Sciatic nerve (tissue), 2 donors: ENCODE data around the gene PKD2. TPM values are rescaled to one million over a fixed set of nuclear protein-coding genes. Genes with fewer than 3 reads are reported as not detected.
A peak's percentile ranks its signal among the peaks of the same experiment; 100 is the strongest.
"Not testable (repeated sequence)": the region's sequence is repeated elsewhere in the genome, so short reads cannot be mapped to it uniquely, and the experiment has no call there.

Source experiments
- ATAC-seq: fragments of 200-7000 bp; cut with Tn5 transposase; one replicate; pipeline ENCODE4 v1.9.1; 2020; ENCODE audit warnings: mild to moderate bottlenecking, moderate library complexity
- DNase-seq: peaks from one replicate; pipeline ENCODE4 v3.0.0-alpha.2; 2020; ENCODE audit warnings: low spot score
- intact Hi-C: fragments of 100-400 bp; cut with DNase I; formaldehyde crosslinking; loops from one replicate; pipeline ENCODE4 v1.14.2; 2022
- total RNA-seq: library from RNA; stranded (reverse); fragmentation: NEBNext Ultra II Directional; extraction: Animal tissue kit (Norgen Biotek cat#: 25700); gene quantifications from one replicate; pipeline ENCODE4 v1.2.1, GENCODE V29; 2021
- donor health status: DM: no; HTN: no; CAD: no.
- donor health status: DM: no; HTN: no; CAD: no.

PKD2 gene
- total RNA-seq, 1 donor from 2014 or later = 61.3 TPM

DNA sequence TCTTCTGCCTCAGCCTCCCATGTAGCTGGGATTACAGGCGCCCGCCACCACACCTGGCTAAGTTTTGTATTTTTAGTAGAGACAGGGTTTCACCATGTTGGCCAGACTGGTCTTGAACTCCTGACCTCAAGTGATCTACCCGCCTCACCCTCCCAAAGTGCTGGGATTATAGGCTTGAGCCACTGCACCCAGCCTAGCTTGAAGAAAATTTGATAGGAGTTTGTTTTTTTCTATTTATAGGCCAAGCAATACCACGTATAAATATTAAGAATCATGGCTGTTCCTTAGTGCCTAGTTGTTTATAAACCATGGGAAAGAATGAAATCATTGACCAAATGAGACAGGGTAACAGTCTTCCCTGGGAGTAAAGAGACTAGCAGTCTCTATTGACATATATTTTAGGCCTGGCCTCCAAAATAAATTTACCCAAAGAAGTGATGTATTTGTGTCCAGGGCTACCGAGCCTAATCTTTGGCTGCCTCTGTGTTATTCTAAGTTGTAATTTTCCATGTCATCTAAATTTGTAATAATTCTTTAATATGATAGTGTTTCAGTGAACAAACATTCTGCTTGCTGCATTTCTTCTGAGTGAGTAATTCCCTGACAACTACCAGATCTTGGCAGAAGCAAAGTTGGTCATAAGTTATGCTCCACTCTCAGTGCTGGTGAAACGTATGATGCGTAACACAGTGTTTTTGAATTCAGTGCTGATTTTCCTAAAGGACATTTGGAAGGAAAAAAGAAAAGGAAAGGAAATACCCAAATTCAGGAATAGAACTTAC is 10.3 kb downstream of the PKD2 start:
- intact Hi-C loops = no loop called here
- ATAC-seq (peak; percentile 97), DNase-seq (no peak)

GRCh38 chr4:88018466-88018865 is 11.0 kb downstream of the PKD2 start:
- no peak for DNase-seq
- intact Hi-C loops = no loop called here

GRCh38 chr4:88021824-88022223 is 14.4 kb downstream of the PKD2 start:
- DNase-seq = no peak
- no peak for ATAC-seq
- intact Hi-C loops = no loop called here

More at GRCh38 chr4:88018466-88018865, 11.0 kb downstream of the PKD2 start:
- peak; percentile 87 for ATAC-seq

DNA sequence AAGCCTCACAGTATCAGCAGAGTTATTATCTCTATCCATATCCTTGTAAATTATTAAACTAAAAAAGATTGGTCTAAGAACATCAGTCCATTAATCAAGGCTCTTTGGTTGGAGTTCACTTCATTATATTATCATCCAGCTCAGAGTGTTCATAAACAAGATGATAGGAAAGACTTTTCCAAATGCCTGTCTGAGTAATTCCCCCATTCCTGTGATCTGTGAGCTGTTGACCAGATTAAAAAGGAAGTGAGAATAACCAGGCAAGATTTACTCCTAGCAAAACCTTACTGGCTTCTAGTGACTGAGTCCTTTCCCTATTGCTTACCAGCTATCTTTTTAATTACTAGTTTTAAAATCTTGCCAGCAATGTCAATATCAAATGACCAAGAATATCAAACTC is 14.9 kb downstream of the PKD2 start:
- DNase-seq = no peak
- ATAC-seq = no peak

DNA sequence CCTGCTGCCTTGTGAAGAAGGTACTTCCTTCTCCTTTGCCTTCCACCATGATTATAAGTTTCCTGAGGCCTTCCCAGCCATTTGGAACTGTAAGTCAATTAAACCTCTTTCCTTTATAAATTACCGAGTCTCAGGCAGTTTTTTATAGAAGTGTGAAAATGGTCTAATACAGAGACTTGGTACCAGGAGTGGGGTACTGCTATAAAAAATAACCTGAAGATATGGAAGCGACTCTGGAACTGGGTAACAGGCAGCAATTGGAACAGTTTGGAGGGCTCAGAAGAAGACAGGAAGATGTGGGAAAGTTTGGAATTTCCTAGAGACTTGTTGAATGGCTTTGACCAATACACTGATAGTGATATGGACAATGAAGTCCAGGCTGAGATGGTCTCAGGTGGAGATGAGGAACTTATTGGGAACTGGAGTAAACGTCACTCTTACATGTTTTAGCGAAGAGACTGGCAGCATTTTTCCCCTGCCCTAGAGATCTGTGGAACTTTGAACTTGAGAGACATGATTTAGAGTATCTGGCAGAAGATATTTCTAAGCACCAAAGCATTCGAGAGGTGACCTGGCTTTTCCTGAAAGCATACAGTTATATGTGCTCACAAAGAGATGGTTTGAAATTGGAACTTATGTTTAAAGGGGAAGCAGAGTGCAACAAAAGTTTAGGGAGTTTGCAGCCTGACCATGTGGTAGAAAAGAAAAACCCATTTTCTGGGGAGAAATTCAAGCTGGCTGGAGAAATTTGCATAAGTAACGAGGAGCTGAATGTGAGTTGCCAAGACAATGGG is 18.6 kb downstream of the PKD2 start:
- DNase-seq, intact Hi-C loops, ATAC-seq: not testable (repeated sequence)

More for the DNA sequence above, 14.9 kb downstream of the PKD2 start:
- intact Hi-C loops = no loop called here

DNA sequence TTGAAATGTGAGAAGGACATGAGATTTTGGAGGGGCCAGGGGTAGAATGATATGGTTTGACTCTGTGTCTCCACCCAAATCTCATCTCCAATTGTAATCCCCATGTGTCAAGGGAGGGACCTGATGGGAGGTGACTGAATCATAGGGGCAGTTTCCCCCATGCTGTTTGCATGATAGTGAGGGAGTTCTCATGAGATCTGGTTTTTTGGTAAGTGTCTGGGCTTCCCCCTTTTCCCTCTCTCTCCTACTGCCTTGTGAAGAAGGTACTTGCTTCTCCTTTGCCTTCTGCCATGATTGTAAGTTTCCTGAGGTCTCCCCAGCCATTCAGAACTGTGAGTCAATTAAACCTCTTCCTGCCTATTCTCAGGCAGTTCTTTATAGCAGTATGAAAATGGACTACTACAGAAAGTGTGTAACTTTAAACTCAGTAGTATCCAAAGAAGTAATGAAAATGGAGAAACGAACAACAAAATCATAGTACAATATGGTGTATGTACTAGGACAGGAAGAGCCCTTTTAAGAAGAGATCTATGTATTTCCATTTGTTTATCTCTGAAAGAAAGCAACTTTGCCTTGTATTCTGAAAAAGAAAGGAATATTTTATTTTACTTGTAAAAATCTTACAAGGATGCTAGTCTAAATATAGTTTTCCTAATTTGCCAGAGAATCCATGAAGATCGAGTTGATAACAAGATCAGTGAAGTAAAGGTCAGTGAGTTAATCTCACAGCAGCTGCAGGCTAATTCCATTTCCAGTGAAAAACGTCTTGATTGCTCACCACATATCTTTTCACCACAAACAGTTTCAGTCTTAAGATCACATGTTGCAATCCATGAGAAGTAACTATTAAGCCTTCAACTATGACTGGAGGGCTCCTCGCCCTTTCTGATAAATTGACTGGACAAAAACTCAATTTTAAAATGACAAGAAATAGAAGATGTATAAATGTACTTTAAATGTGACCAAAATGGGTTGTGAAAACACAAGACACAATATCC is 20.5 kb downstream of the PKD2 start:
- intact Hi-C loops = no loop called here
- DNase-seq = no peak
- ATAC-seq = peak; percentile 80

- no peak for ATAC-seq
- intact Hi-C loops = no loop called here
These were observed 21.5 kb downstream of the PKD2 start for GRCh38 chr4:88028946-88029345.

GRCh38 chr4:88029556-88029955 is 22.1 kb downstream of the PKD2 start:
- no peak for DNase-seq
- no peak for ATAC-seq
- intact Hi-C loops = no loop called here

More at GRCh38 chr4:88028946-88029345, 21.5 kb downstream of the PKD2 start:
- no peak for DNase-seq

DNA sequence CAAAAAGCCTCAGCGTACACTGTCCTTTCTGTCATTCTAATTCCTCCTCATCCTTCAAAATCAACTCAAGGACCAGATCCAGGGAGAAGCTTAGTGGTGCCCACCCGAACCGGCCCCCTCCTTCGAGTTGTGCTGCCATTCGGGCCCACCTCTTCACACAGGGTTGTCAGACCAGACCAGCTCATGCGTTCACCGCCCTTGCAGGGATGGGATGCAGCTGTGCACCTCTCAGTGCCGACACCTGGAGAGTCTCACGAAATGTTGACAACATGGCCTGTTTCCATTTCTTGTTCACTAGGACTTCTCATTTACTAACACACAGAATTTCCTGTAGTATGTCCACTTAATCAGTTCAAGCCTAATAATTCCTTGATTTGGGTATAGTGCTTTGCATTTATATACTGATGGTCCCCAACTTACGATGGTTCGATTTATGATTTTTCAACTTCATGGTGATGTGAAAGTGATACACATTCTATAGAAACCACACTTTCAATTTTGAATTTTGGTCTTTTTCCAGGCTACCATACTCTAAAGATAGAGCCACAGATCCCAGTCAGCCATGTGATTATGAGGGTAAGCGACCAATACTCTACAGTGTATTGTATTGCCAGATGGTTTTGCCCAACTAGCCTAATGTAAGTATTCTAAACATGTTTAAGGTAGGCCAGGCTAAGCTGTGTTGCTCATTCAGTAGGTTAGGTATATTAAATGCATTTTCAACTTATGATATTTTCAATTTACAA is 23.3 kb downstream of the PKD2 start:
- intact Hi-C loops = no loop called here
- ATAC-seq = no peak
- no peak for DNase-seq

- intact Hi-C loops = no loop called here
- ATAC-seq (peak; percentile 42), DNase-seq (no peak)
These were observed 25.9 kb downstream of the PKD2 start for GRCh38 chr4:88033309-88033708.

GRCh38 chr4:88035292-88035691 is 27.9 kb downstream of the PKD2 start:
- no peak for DNase-seq
- intact Hi-C loops = loop anchor here (1.0 kb wide), 1 partner anchor 182 kb away; no protein-coding TSS in a partner anchor

GRCh38 chr4:88037447-88037846 is 30.0 kb downstream of the PKD2 start:
- DNase-seq = no peak
- no peak for ATAC-seq
- intact Hi-C loops = no loop called here

More at GRCh38 chr4:88035292-88035691, 27.9 kb downstream of the PKD2 start:
- no peak for ATAC-seq

DNA sequence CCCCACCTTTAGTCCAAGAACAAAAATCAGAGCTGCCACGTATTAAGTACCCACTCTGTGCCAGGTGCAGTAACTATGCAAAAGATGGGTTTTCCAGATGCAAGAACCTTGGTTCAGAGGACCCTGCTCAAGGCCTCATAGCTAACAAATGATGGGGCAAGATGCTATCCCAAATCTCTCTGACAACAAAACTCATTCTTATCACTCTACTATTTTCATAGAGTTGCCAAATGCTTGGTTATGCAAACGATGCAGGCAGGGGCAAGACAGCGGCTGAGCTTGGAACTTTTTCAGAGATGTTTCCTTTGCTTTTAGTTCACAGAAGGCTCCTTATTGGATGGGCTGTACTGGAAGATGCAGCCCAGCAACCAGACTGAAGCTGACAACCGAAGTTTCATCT is 30.5 kb downstream of the PKD2 start:
- ATAC-seq (no peak), DNase-seq (no peak)
- intact Hi-C loops = no loop called here

DNA sequence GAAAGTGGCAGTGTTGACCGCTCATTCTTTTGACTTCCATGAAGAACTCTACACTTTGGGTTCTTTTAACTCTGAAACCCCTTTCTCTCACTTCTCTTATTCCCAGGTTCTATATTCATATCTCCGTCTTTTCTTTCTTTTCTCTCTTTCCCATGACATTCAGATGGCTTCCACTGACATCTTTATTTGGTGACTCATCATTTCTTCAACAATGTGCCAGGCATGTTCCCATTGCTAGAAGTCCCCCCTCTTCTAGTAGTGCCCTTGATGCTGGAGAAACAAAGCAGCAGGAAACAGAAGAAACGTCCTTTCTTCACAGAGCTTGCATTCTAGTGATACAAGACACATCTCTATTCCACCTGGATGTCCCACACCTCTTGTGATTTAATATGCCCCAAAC is 33.3 kb downstream of the PKD2 start:
- DNase-seq = no peak
- intact Hi-C loops = no loop called here
- no peak for ATAC-seq

- ATAC-seq = no peak
- intact Hi-C loops = no loop called here
- DNase-seq = no peak
These were observed 34.2 kb downstream of the PKD2 start for GRCh38 chr4:88041626-88042025.

DNA sequence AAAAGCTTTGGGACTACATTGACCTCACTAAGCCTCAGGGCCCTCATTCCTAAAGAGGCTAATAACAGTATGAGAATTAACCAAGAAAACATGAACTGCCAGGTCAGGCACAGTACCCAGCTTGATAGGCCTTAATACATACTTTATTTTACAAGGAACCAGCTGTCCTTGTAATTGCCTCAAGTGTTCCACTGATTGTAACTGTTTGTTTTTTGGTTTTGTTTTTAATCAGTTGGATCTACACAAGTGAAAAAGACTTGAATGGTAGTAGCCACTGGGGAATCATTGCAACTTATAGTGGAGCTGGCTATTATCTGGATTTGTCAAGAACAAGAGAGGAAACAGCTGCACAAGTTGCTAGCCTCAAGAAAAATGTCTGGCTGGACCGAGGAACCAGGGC is 35.6 kb downstream of the PKD2 start:
- intact Hi-C loops = no loop called here
- ATAC-seq (no peak), DNase-seq (no peak)

GRCh38 chr4:88043586-88044340 is 36.3 kb downstream of the PKD2 start:
- ATAC-seq = no peak
- intact Hi-C loops = no loop called here
- DNase-seq = no peak

GRCh38 chr4:88045021-88045420 is 37.6 kb downstream of the PKD2 start:
- ATAC-seq = no peak
- DNase-seq = no peak
- intact Hi-C loops = loop anchor here (5.0 kb wide), 1 partner anchor 67 kb away; no protein-coding TSS in a partner anchor
